IPS-15b (cell line): ENCODE results near the gene RBKS.
"Not testable (repeated sequence)": the region's sequence is repeated elsewhere in the genome, so short reads cannot be mapped to it uniquely, and the experiment has no call there.

Source experiments
- H3K27me3 ChIP-seq: one replicate; pipeline ENCODE4 v1.6.1; 2013; ENCODE audit warnings: low read length; ENCODE audit not compliant: control insufficient read depth, insufficient read depth
- H3K36me3 ChIP-seq: one replicate; pipeline ENCODE4 v1.6.1; 2013; ENCODE audit warnings: low read length; ENCODE audit not compliant: control insufficient read depth, insufficient read depth
- H3K4me1 ChIP-seq: one replicate; pipeline ENCODE4 v1.6.1; 2013; ENCODE audit warnings: mild to moderate bottlenecking, low read length; ENCODE audit not compliant: control insufficient read depth, insufficient read depth
- H3K4me3 ChIP-seq: one replicate; pipeline ENCODE4 v1.5.1; 2013; ENCODE audit warnings: low read depth, low read length
- H3K9ac ChIP-seq: one replicate; pipeline ENCODE4 v1.6.1; 2013; ENCODE audit warnings: low read depth, mild to moderate bottlenecking, low read length
- H3K9me3 ChIP-seq: one replicate; pipeline ENCODE4 v1.6.1; 2013; ENCODE audit warnings: mild to moderate bottlenecking, low read length; ENCODE audit not compliant: control insufficient read depth, insufficient read depth

Gene RBKS

GRCh38 chr2:27866237-27866636 is 23.9 kb downstream of the RBKS start:
- Histone ChIP-seq H3K4me1 (no peaks in the 10 kb centered on the region), H3K36me3 (no peaks in the 10 kb centered on the region), H3K4me3 (no peak overlapping the region), H3K9me3 (no peaks in the 10 kb centered on the region), H3K9ac (no peak overlapping the region), H3K27me3 (peaks cover 26% of the 10 kb centered on the region)

GRCh38 chr2:27863955-27864354 is 26.2 kb downstream of the RBKS start:
- not testable (repeated sequence) for H3K9me3 ChIP-seq, H3K4me3 ChIP-seq, H3K9ac ChIP-seq, H3K36me3 ChIP-seq, H3K4me1 ChIP-seq
- peaks cover 26% of the 10 kb centered on the region for H3K27me3 ChIP-seq

GRCh38 chr2:27863146-27863545 is 27.0 kb downstream of the RBKS start:
- H3K4me1 ChIP-seq: no peaks in the 10 kb centered on the region
- no peak overlapping the region for H3K9ac ChIP-seq
- peaks cover 26% of the 10 kb centered on the region for H3K27me3 ChIP-seq
- no peaks in the 10 kb centered on the region for H3K9me3 ChIP-seq
- no peaks in the 10 kb centered on the region for H3K36me3 ChIP-seq
- no peak overlapping the region for H3K4me3 ChIP-seq

GRCh38 chr2:27860111-27860510 is 30.1 kb downstream of the RBKS start:
- H3K4me1 ChIP-seq: no peaks in the 10 kb centered on the region
- no peak overlapping the region for H3K9ac ChIP-seq
- no peak overlapping the region for H3K4me3 ChIP-seq

GRCh38 chr2:27857417-27858172 is 32.6 kb downstream of the RBKS start:
- H3K36me3 ChIP-seq: no peaks in the 10 kb centered on the region
- no peaks in the 10 kb centered on the region for H3K4me1 ChIP-seq
- no peak overlapping the region for H3K9ac ChIP-seq
- no peaks in the 10 kb centered on the region for H3K9me3 ChIP-seq
- H3K27me3 ChIP-seq: peaks cover 5% of the 10 kb centered on the region
- no peak overlapping the region for H3K4me3 ChIP-seq

More at GRCh38 chr2:27860111-27860510, 30.1 kb downstream of the RBKS start:
- Histone ChIP-seq H3K36me3 (no peaks in the 10 kb centered on the region), H3K27me3 (peaks cover 21% of the 10 kb centered on the region), H3K9me3 (no peaks in the 10 kb centered on the region)

- Histone ChIP-seq H3K4me3 (no peak overlapping the region), H3K9ac (no peak overlapping the region), H3K9me3 (no peaks in the 10 kb centered on the region), H3K27me3 (no peaks in the 10 kb centered on the region), H3K36me3 (no peaks in the 10 kb centered on the region), H3K4me1 (no peaks in the 10 kb centered on the region)
These were observed 33.2 kb downstream of the RBKS start for GRCh38 chr2:27856956-27857355.

GRCh38 chr2:27856386-27856785 is 33.8 kb downstream of the RBKS start:
- Histone ChIP-seq H3K36me3 (no peaks in the 10 kb centered on the region), H3K4me1 (no peaks in the 10 kb centered on the region), H3K9me3 (no peaks in the 10 kb centered on the region), H3K4me3 (no peak overlapping the region), H3K27me3 (no peaks in the 10 kb centered on the region), H3K9ac (no peak overlapping the region)

- no peaks in the 10 kb centered on the region for H3K9me3 ChIP-seq
- H3K36me3 ChIP-seq: no peaks in the 10 kb centered on the region
- no peak overlapping the region for H3K9ac ChIP-seq
- no peaks in the 10 kb centered on the region for H3K27me3 ChIP-seq
- no peak overlapping the region for H3K4me3 ChIP-seq
- H3K4me1 ChIP-seq: no peaks in the 10 kb centered on the region
These were observed 34.7 kb downstream of the RBKS start for GRCh38 chr2:27855476-27855875.

GRCh38 chr2:27854229-27854862 is 35.8 kb downstream of the RBKS start:
- Histone ChIP-seq H3K9ac (no peak overlapping the region), H3K9me3 (no peaks in the 10 kb centered on the region), H3K4me3 (no peak overlapping the region)

GRCh38 chr2:27852691-27853090 is 37.5 kb downstream of the RBKS start:
- no peak overlapping the region for H3K9ac ChIP-seq
- H3K9me3 ChIP-seq: no peaks in the 10 kb centered on the region
- H3K27me3 ChIP-seq: no peaks in the 10 kb centered on the region
- no peak overlapping the region for H3K4me3 ChIP-seq
- no peaks in the 10 kb centered on the region for H3K4me1 ChIP-seq
- no peaks in the 10 kb centered on the region for H3K36me3 ChIP-seq

More at GRCh38 chr2:27854229-27854862, 35.8 kb downstream of the RBKS start:
- Histone ChIP-seq H3K4me1 (no peaks in the 10 kb centered on the region), H3K36me3 (no peaks in the 10 kb centered on the region), H3K27me3 (no peaks in the 10 kb centered on the region)

GRCh38 chr2:27849558-27850205 is 40.5 kb downstream of the RBKS start:
- Histone ChIP-seq H3K9me3 (no peaks in the 10 kb centered on the region), H3K27me3 (no peaks in the 10 kb centered on the region), H3K36me3 (no peaks in the 10 kb centered on the region), H3K4me3 (no peak overlapping the region), H3K4me1 (no peaks in the 10 kb centered on the region), H3K9ac (no peak overlapping the region)

GRCh38 chr2:27847333-27847732 is 42.9 kb downstream of the RBKS start:
- H3K4me3 ChIP-seq: no peak overlapping the region
- H3K27me3 ChIP-seq: no peaks in the 10 kb centered on the region
- no peaks in the 10 kb centered on the region for H3K36me3 ChIP-seq
- H3K9me3 ChIP-seq: no peaks in the 10 kb centered on the region
- H3K9ac ChIP-seq: no peak overlapping the region
- H3K4me1 ChIP-seq: no peaks in the 10 kb centered on the region
